ENCODE results near the gene TDRD12.

GRCh38 chr19:32743447-32743846 is 23.9 kb downstream of the TDRD12 start:
- TF ChIP-seq FOXA1 (IDR thresholded peaks at IDR 0.05) (no peak), MAX (IDR thresholded peaks at IDR 0.05) (no peak), RAD21 (IDR thresholded peaks at IDR 0.05) (no peak), ZBTB33 (IDR thresholded peaks at IDR 0.05) (no peak), GABPA (IDR thresholded peaks at IDR 0.05 in 1 of 2, conservative IDR thresholded peaks at IDR 0.05 in 1 of 2) (no peak), JUND (IDR thresholded peaks at IDR 0.05) (no peak), FOXA2 (IDR thresholded peaks at IDR 0.05) (no peak), SP1 (IDR thresholded peaks at IDR 0.05) (no peak), YY1 (IDR thresholded peaks at IDR 0.05) (no peak), EGR1 (IDR thresholded peaks at IDR 0.05; ENCODE audit: low read depth in 2 of 2) (no peak), TAF1 (conservative IDR thresholded peaks at IDR 0.05) (no peak)
- TF ChIP-seq, protein P1, sequence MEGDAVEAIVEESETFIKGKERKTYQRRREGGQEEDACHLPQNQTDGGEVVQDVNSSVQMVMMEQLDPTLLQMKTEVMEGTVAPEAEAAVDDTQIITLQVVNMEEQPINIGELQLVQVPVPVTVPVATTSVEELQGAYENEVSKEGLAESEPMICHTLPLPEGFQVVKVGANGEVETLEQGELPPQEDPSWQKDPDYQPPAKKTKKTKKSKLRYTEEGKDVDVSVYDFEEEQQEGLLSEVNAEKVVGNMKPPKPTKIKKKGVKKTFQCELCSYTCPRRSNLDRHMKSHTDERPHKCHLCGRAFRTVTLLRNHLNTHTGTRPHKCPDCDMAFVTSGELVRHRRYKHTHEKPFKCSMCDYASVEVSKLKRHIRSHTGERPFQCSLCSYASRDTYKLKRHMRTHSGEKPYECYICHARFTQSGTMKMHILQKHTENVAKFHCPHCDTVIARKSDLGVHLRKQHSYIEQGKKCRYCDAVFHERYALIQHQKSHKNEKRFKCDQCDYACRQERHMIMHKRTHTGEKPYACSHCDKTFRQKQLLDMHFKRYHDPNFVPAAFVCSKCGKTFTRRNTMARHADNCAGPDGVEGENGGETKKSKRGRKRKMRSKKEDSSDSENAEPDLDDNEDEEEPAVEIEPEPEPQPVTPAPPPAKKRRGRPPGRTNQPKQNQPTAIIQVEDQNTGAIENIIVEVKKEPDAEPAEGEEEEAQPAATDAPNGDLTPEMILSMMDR (IDR thresholded peaks at IDR 0.05; ENCODE audit: low read depth, low read length, missing input control) = no peak
- TF ChIP-seq, protein P2, sequence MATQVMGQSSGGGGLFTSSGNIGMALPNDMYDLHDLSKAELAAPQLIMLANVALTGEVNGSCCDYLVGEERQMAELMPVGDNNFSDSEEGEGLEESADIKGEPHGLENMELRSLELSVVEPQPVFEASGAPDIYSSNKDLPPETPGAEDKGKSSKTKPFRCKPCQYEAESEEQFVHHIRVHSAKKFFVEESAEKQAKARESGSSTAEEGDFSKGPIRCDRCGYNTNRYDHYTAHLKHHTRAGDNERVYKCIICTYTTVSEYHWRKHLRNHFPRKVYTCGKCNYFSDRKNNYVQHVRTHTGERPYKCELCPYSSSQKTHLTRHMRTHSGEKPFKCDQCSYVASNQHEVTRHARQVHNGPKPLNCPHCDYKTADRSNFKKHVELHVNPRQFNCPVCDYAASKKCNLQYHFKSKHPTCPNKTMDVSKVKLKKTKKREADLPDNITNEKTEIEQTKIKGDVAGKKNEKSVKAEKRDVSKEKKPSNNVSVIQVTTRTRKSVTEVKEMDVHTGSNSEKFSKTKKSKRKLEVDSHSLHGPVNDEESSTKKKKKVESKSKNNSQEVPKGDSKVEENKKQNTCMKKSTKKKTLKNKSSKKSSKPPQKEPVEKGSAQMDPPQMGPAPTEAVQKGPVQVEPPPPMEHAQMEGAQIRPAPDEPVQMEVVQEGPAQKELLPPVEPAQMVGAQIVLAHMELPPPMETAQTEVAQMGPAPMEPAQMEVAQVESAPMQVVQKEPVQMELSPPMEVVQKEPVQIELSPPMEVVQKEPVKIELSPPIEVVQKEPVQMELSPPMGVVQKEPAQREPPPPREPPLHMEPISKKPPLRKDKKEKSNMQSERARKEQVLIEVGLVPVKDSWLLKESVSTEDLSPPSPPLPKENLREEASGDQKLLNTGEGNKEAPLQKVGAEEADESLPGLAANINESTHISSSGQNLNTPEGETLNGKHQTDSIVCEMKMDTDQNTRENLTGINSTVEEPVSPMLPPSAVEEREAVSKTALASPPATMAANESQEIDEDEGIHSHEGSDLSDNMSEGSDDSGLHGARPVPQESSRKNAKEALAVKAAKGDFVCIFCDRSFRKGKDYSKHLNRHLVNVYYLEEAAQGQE (IDR thresholded peaks at IDR 0.05) = no peak
- TF ChIP-seq, protein P3, sequence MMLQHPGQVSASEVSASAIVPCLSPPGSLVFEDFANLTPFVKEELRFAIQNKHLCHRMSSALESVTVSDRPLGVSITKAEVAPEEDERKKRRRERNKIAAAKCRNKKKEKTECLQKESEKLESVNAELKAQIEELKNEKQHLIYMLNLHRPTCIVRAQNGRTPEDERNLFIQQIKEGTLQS (IDR thresholded peaks at IDR 0.05) = no peak

Measured in liver (tissue), 3 donors.